Subcutaneous abdominal adipose tissue (tissue), 5 donors: ENCODE data around the gene FADD.
A peak's percentile ranks its signal among the peaks of the same experiment; 100 is the strongest.

ENCODE experiments used
- H3K27ac ChIP-seq: one replicate; pipeline ENCODE4 v1.7.0; 2013; ENCODE audit warnings: low read depth, mild to moderate bottlenecking, inconsistent platforms, low read length, moderate library complexity
- H3K27me3 ChIP-seq, 5 donors: one replicate each; pipeline ENCODE4 v1.7.0; 2013; ENCODE audit warnings: low read length in 5 of 5, inconsistent platforms in 1 of 5; ENCODE audit not compliant: control insufficient read depth in 5 of 5, insufficient read depth in 4 of 5
- H3K36me3 ChIP-seq, 5 donors: one replicate each; pipeline ENCODE4 v1.7.0; 2013; ENCODE audit warnings: low read length in 5 of 5; ENCODE audit not compliant: control insufficient read depth in 5 of 5, insufficient read depth in 5 of 5
- H3K4me1 ChIP-seq, 5 donors: one replicate each; pipeline ENCODE4 v1.7.0; 2013; ENCODE audit warnings: low read length in 5 of 5, mild to moderate bottlenecking in 3 of 5, moderate library complexity in 1 of 5; ENCODE audit not compliant: control insufficient read depth in 5 of 5, insufficient read depth in 5 of 5
- H3K4me3 ChIP-seq, 5 donors: one replicate each; pipeline ENCODE4 v1.7.0; 2013; ENCODE audit warnings: low read length in 5 of 5, low read depth in 1 of 5
- H3K9ac ChIP-seq, 5 donors: one replicate each; pipeline ENCODE4 v1.7.0; 2013; ENCODE audit warnings: low read length in 5 of 5, mild to moderate bottlenecking in 4 of 5, moderate library complexity in 3 of 5
- H3K9me3 ChIP-seq, 5 donors: one replicate each; pipeline ENCODE4 v1.7.0; 2013; ENCODE audit warnings: low read length in 5 of 5; ENCODE audit not compliant: control insufficient read depth in 5 of 5
- donor health status: healthy.
- donor health status: healthy.
- donor health status: healthy.
- donor health status: healthy.
- donor health status: healthy.

FADD gene

GRCh38 chr11:70202920-70203750, at the start of gene FADD:
Gene FADD, plus strand, starts transcription at chr11:70203296. Its CDS starts 164 bp downstream, at chr11:70203460.
- H3K36me3 ChIP-seq: peaks cover 0 to 33% (median 30%) of the 10 kb centered on the region in 5 donors
- H3K27me3 ChIP-seq: no peaks in the 10 kb centered on the region
- H3K9ac ChIP-seq: peak within 1 kb of the TSS; percentile 85 to 99 (median 95)
- H3K4me1 ChIP-seq: peaks cover 6 to 47% (median 28%) of the 10 kb centered on the region in 5 donors
- no peaks in the 10 kb centered on the region for H3K9me3 ChIP-seq
- peak within 1 kb of the TSS; percentile 85 for H3K27ac ChIP-seq
- H3K4me3 ChIP-seq: peak within 1 kb of the TSS; percentile 88 to 97 (median 92)

- peaks cover 0 to 9% (median 5%) of the 10 kb centered on the region in 5 donors for H3K27me3 ChIP-seq
- no peak overlapping the region for H3K4me3 ChIP-seq
- H3K4me1 ChIP-seq: no peaks in the 10 kb centered on the region
- no peak overlapping the region for H3K27ac ChIP-seq
- H3K9ac ChIP-seq: no peak overlapping the region
- peaks cover 0 to 5% (median 3%) of the 10 kb centered on the region in 5 donors for H3K9me3 ChIP-seq
- peaks cover 0 to 7% (median 0%) of the 10 kb centered on the region in 5 donors for H3K36me3 ChIP-seq
These were observed 47.7 kb upstream of the FADD start for GRCh38 chr11:70155386-70155785.

- H3K27ac ChIP-seq: no peak overlapping the region
- H3K4me3 ChIP-seq: no peak overlapping the region
- H3K9ac ChIP-seq: no peak overlapping the region
- H3K4me1 ChIP-seq: no peaks in the 10 kb centered on the region
- peaks cover 0 to 5% (median 3%) of the 10 kb centered on the region in 5 donors for H3K9me3 ChIP-seq
- peaks cover 0 to 14% (median 3%) of the 10 kb centered on the region in 5 donors for H3K27me3 ChIP-seq
- H3K36me3 ChIP-seq: peaks cover 0 to 7% (median 0%) of the 10 kb centered on the region in 5 donors
These were observed 46.6 kb upstream of the FADD start for GRCh38 chr11:70156291-70157037.

GRCh38 chr11:70158201-70158600, 44.9 kb upstream of the FADD start:
- Histone ChIP-seq H3K4me3 (no peak overlapping the region), H3K9ac (no peak overlapping the region), H3K9me3 (peaks cover 0 to 5% (median 3%) of the 10 kb centered on the region in 5 donors), H3K27ac (no peak overlapping the region), H3K27me3 (peaks cover 0 to 17% (median 3%) of the 10 kb centered on the region in 5 donors), H3K36me3 (peaks cover 0 to 3% (median 0%) of the 10 kb centered on the region in 5 donors), H3K4me1 (no peaks in the 10 kb centered on the region)

GRCh38 chr11:70158757-70159389, 44.2 kb upstream of the FADD start:
- Histone ChIP-seq H3K4me3 (no peak overlapping the region), H3K9me3 (peaks cover 0 to 5% (median 3%) of the 10 kb centered on the region in 5 donors), H3K9ac (no peak overlapping the region), H3K27me3 (peaks cover 0 to 17% (median 3%) of the 10 kb centered on the region in 5 donors), H3K4me1 (no peaks in the 10 kb centered on the region), H3K27ac (no peak overlapping the region), H3K36me3 (peaks cover 0 to 3% (median 0%) of the 10 kb centered on the region in 5 donors)

GRCh38 chr11:70159627-70160570, 43.2 kb upstream of the FADD start:
- peaks cover 0 to 17% (median 3%) of the 10 kb centered on the region in 5 donors for H3K27me3 ChIP-seq
- H3K27ac ChIP-seq: no peak overlapping the region

GRCh38 chr11:70161043-70161625, 42.0 kb upstream of the FADD start:
- Histone ChIP-seq H3K9ac (no peak overlapping the region), H3K27ac (no peak overlapping the region), H3K36me3 (peaks cover 0 to 3% (median 0%) of the 10 kb centered on the region in 5 donors), H3K4me1 (no peaks in the 10 kb centered on the region), H3K4me3 (no peak overlapping the region), H3K9me3 (peaks cover 0 to 5% (median 3%) of the 10 kb centered on the region in 5 donors), H3K27me3 (peaks cover 0 to 15% (median 3%) of the 10 kb centered on the region in 5 donors)

More at GRCh38 chr11:70159627-70160570, 43.2 kb upstream of the FADD start:
- no peaks in the 10 kb centered on the region for H3K4me1 ChIP-seq
- peaks cover 0 to 3% (median 0%) of the 10 kb centered on the region in 5 donors for H3K36me3 ChIP-seq
- peaks cover 0 to 5% (median 3%) of the 10 kb centered on the region in 5 donors for H3K9me3 ChIP-seq
- no peak overlapping the region for H3K9ac ChIP-seq
- no peak overlapping the region for H3K4me3 ChIP-seq

GRCh38 chr11:70164705-70165104, 38.4 kb upstream of the FADD start:
- Histone ChIP-seq H3K9ac (no peak overlapping the region), H3K27me3 (peaks cover 5 to 26% (median 15%) of the 10 kb centered on the region in 5 donors), H3K27ac (no peak overlapping the region), H3K9me3 (no peaks in the 10 kb centered on the region), H3K4me1 (no peaks in the 10 kb centered on the region), H3K36me3 (peaks cover 0 to 8% (median 0%) of the 10 kb centered on the region in 5 donors), H3K4me3 (no peak overlapping the region)
